NCI-H82 treated with DMSO at 0.1 percent for 48 hours (cell line): ENCODE results near the gene MBTD1.
"Not testable (repeated sequence)": the region's sequence is repeated elsewhere in the genome, so short reads cannot be mapped to it uniquely, and the experiment has no call there.

Experiments
- DNase-seq: peaks from one replicate; lab custom pipeline; 2025; ENCODE audit not compliant: unreplicated experiment; lab: John Stamatoyannopoulos, UW

Gene MBTD1

DNA sequence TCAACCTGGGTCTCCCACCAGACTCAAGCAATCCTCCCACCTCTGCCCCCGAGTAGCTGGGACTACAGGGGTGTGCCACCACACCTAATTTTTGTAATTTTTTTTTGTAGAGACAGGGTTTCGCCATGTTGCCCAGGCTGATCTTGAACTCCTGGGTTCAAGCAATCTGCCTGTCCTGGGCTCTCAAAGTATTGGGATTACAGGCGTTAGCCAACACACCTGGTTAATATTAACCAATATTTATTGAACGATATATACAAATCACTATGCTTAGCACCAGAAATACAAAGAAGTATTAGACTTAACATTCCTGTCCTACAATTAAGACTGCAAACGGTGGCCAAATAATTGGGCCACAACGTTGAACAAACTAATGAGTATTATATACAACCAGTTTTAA lies 4.2 kb downstream of the MBTD1 start:
- DNase-seq = no peak

DNA sequence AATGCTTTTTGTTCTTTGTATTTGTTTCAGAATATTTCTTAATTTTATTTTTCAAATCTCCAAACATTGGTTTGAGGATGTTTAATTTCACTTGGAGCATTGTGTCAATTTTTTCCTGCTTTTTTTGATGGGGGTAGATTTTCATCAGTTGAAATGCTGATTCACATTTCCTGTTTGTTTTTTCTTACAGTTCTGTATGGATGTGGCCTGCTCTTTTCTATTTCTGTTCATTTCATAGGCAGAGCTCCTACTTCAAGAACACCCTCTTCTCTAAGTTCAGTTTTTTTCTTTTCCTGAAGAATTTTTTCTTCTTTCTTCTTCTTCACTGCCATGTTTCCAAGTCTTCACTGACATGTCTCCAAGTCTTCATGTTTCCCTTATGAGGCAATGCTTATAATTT lies 8.8 kb downstream of the MBTD1 start:
- DNase-seq = no peak

DNA sequence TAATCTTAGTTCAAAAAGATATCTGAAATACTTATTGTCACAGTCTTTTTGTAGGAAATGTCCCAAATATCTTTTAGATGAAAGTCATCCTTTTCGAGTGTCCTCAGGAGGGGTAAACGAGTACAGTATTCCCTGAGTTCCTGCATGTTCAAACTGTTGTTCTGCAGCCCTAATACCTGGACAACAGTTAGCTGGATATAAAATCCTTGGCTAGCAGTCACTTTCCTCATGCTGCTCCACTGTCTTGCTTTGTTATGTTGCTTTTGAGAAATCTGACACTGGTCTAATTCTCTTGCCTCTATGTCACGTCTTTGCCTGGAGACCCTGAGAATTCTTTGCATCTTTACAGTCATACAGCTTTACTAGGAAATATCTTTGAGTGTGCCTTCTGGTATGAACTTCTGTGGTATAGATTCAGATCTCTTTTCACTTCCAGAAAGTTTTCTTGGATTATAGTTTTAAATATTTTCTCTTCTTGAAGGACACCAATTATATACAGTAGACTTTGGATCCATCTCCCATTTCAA lies 9.5 kb downstream of the MBTD1 start:
- DNase-seq = no peak

DNA sequence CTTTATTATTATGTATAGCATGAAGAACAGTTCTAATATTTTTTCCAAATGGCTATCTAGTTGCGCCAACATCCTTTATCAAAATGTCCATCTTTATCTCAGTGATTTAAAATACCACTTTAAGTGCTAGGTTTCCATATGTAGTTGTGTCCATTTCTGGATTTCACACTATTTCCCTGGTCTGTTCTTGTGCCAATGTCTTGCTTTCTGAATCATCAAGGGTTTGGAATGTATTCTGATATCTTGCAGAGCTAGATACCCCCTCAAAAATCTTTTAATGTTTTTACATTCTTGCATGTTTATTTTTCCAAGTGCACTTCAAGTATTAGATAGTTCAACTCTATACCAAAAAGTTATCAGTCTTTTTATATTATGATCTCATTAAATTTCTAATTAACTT lies 14.3 kb downstream of the MBTD1 start:
- no peak for DNase-seq

DNA sequence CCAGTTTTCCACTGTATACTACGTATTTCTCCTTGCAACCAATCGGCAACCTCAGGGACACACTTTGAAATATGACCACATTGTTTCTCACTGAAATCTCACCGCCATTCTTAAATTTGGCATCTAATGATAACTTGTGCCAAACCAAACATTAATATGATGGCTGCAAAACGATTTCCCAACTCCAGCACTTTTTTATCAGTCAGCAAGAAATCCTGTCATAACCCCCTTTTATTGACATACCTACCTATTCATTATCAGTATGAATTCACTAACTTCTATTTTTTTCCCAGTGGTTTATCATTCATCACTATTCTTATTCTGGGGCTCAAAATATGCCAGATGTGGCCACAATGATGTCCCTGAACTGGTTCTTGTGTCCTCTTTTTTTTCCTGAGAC lies 15.8 kb downstream of the MBTD1 start:
- DNase-seq = no peak

DNA sequence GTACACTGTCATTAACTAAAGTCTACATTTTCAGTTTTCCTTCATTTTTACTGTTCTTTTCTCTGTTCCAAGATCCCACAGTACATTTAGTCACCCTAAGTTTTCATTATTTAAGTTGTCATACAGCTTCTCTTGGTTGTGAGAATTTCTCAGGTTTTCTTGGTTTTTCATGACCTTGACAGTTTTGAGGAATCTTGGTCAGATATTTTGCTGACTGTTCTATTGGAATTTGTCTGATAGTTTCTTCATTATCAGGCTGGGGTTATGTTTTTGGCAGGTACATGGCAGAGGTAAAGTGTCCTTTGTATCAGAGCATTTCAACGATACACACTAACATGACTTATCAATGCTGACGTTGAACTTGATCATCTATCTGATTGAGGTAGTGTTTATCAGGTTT lies 19.6 kb downstream of the MBTD1 start:
- DNase-seq = no peak

DNA sequence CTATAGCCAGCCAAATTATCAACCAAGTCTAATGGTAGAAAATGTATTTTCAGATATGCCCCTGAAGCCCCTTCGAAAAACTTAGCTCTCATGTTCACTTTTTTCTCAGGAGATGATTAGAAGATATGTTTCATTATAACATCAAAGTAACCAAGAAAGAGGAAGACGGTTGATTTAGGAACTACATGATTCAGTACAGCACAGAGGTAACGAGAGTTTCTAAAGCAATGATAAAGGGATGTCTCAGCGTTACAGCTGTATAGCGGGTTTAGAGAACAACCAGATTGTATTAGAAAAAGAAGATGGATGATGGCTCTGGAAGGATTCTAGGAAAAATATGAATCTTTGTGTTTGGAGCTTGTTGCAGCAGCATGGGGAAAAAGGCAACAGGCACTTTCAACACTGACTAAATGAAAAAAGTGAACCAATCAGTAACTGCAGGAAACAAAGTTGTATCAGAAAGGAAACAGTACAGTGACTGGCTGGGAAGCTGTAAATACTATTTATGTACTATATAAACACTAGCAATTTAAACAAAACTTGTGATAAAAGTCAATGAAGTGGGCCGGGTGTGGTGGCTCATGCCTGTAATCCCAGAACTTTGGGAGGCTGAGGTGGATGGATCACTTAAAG lies 21.5 kb downstream of the MBTD1 start:
- DNase-seq = no peak

DNA sequence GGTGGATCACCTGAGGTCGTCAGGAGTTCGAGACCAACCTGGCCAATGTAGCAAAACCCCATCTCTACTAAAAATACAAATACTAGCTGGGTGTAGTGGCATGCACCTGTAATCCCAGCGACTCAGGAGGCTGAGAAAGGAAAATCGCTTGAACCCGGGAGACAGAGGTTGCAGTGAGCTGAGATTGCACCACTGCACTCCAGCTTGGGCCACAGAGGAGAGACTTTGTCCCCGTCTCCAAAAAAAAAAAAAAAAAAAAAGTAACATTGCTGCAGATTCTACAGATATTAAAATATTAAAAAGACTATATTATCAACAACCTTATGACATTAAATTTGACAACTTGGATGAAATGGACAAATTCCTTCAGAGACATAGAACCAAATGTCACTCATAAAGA lies 25.7 kb downstream of the MBTD1 start:
- no peak for DNase-seq

DNA sequence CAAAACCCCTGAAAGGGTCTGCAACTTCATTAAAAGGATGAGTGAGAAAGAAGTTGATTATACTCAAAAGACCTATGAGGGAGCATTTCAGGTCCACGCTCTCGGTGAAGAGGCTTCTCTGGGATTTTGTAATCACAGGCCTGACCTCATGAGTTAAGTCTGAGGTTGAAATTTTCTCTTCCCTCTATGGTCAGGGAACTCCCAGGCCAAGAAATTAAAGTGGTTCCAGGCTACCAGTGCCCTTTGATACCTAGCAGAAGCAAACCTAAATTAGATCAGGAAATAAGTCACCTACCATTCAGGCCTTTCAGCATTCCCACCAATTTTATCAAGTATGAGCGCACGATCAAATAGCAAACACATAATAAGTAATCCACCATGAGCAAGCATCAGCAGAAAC lies 27.9 kb downstream of the MBTD1 start:
- DNase-seq = no peak

DNA sequence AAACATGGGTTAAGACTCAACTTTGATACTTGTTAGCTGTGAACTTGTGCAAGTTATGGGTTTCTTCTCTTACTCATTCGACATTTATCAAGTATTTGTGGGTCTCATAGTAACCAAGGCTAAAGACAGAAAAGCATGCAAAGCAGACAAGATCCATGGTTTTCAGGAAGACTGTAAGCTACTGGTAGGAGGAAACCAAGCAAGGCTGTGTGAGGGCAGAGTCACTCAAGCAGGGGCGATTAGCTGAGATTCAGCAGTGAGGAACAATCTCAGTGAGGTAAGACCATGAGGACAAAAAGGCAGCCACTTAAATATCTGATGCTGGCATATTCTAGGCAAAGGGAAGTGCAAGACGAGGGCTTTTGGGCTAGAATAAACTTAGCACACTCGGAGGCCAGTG lies 29.5 kb downstream of the MBTD1 start:
- no peak for DNase-seq

DNA sequence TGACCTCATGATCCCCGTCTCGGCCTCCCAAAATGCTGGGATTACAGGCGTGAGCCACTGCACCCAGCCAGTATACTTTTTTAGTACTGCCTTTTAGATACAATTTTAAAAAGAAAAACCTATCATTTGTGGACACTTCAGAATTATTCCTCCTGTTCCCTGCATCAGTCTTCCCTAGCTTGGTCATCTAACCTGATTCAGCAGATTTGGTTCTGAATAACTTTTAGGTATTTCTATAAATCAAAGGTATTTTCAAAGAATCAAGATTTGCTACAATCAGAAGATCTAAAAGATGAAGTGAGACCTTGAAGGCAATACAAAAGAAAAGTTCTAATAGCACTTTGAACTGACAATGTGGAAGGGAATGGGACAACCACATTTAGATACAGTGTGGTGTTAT lies 30.0 kb downstream of the MBTD1 start:
- no peak for DNase-seq

DNA sequence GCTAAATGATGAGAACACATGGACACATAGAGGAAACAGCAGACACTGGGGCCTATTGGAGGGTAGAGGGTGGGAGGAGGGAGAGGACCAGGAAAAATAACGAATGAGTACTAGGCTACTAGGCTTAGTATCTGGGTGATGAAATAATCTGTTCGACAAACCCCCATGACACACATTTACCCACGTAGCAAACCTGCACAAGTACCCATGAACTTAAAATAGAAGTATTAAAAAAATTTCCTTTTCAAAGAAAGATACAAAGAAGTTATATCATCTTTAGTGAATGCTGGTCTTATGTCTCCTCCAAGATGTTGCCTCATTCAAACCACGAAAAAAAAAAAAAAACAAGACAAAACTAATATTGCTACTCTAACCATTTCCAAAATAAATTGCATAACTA lies 31.7 kb downstream of the MBTD1 start:
- no peak for DNase-seq

DNA sequence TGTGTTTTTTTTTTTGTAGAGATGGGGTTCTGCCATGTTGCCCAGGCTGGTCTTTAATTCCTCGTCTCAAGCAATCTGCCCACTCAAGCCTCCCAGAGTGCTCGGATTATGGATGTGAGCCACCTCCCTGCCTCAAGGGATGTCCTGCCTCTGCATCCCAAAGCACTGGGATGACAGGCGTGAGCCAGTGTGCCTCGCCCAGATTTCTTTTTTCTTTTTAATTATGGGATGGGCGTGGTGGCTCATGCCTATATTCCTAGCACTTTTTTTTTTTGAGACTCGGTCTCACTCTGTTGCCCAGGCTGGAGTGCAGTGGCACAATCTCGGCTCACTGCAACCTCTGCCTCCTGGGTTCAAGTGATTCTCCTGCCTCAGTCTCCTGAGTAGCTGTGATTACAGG lies 34.3 kb downstream of the MBTD1 start:
- not testable (repeated sequence) for DNase-seq

DNA sequence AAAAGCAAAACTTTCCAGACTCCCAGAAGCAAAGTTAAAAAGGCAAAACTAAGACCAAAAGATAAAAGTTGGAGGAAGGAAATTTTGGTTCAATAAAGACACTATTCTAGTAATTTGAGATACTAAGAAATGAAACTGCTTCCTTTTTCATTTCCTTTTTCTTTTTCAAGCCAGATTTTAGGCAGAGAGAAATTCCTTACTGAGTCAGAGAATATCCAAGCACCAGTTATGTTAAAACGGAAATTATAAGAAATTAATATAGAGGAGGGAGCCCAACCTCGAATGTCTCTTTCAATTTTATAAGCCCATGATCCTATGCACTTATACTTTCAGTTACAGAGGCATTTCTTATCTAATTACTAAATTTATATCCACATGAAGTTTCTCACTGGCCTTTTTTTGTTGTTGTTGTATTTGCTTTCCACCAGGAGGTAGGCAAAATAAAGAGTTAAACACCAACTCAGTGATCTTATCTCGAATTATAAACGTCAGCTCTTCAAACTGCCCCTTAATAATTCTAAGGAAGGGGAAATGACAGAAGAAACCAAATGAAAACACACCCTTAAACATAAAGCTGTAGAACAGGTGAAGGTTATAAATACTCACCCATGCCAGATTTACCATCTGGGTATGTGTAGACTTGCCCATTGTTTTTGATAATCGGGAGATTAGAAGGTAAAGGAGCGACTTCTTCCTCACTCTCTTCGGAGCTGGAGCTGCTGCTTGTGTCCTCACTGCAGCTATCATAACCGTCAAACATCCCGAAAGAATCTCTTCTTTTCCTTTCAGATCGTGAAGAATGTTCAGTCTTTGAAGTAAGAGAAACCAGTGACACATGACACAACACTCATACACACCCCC lies 35.2 kb downstream of the MBTD1 start:
- no peak for DNase-seq

DNA sequence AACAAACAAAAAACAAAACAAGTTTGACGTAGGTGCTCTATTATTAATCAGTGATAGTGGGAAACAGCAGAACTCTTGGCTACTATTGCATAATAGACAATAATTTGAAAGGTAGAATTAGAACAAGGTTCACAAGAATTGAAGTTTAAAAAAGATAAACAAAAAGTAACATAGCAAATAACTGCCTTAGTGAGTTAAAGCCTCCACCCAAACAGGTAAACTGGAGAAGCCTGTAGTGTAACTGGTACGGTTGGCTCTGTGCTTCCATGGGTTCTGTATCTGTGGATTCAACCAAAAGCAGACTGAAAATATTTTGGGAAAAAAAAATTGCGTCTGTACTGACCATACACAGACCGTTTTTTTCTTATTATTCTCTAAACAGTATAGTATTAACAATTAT lies 38.5 kb downstream of the MBTD1 start:
- no peak for DNase-seq

DNA sequence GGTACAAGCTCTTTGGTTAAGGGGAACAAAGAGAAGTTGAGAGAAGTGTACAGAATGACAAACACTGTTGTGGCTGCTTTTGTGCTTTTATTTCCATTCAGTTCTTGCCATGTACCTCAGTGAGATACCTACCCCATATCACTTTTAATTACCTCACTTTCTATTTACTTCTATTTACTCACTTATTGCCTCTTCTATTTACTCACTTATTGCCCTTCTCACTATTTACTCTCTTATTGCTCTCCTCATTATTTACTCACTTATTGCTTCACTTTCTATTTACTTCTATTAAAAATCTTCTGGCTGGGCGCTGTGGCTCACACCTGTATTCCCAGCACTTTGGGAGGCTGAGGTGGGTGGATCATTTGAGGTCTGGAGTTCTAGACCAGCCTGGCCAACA lies 41.9 kb downstream of the MBTD1 start:
- DNase-seq = no peak

DNA sequence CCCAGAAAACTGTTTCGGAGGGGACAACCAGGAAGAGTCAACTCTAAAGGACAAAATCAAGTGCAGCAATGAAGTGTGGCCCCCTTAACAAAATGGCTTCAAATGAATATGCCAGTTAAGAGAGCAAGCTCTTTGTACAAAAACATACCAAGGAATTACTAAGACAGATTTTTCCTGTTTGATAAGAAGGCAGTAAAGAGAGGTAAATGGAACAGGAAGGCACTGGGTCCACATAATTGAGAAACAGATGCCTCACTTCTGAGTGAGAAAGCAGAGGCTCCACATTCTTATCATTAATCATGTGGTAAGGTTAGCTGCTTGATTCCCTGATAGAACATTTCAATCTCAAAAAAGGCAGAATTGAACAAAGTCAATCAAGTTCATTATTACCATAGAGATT lies 44.9 kb downstream of the MBTD1 start:
- no peak for DNase-seq

DNA sequence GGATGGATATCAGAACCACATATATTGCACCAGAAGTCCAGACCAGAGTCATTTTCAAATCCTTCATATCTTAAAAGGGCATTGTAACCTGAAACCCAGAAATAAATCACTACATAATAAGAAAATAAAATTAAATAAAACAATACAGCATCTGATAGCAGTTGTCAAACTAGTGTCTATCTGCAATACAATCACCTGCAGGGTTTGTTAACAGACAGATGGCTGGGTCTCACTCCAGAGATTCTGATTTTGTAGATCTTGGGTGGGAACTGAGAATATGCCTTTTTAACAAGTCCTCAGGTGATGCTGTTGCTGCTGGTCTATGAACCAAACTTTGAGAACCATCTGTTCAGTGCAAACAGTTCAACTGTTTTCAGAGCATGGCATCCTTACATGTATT lies 56.0 kb downstream of the MBTD1 start:
- DNase-seq = no peak

DNA sequence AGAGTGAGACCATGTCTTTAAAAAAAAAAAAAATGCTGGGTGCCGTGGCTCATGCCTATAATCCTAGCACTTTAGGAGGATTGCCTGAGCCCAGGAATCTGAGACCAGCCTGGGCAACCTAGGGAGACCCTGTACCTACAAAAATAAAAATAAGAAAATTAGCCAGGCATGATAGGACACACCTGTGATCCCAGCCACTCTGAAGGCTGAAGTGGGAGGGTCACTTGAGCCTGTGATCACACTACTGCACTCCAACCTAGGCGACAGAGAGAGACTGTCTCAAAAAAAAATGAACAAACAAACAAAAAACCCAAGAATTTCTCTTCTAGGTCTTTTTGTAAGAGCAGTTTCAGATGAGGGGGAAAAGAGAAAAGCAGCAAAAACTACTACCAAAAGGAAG lies 59.0 kb downstream of the MBTD1 start:
- no peak for DNase-seq

DNA sequence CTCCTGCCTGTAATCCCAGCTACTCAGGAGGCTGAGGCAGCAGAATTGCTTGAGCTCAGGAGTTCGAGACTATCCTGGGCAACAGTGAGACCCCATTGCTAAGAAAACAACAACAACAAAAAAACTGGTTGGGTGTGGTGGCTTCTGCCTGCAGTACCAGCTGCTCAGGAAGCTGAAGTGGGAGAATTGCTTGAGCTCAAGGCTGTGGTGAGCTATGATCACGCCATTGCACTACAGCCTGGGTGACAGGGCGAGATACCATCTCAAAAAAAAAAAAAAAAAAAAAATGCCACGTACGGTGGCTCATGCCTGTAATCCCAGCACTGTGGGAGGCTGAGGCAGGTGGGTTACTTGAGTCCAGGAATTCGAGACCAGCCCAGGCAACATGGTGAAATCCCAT lies 59.6 kb downstream of the MBTD1 start:
- no peak for DNase-seq

DNA sequence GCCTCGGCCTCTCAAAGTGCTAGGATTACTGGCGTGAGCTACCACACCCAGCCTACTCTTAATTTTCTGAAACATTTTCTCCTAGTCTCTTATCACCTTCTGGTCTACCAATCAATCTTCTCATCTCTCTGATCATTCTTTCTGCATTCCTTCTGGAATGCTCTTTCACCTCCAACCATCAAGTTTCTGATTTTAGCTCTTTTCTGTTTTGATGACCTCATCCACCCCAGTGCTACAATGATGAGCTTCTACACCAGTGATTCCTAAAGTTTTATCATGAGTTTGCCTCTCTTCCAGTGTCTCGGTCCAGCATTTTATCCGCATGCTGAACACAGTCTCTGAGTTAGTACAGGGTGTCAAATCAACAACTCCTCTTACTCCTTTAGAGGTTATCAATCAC lies 62.1 kb downstream of the MBTD1 start:
- no peak for DNase-seq

DNA sequence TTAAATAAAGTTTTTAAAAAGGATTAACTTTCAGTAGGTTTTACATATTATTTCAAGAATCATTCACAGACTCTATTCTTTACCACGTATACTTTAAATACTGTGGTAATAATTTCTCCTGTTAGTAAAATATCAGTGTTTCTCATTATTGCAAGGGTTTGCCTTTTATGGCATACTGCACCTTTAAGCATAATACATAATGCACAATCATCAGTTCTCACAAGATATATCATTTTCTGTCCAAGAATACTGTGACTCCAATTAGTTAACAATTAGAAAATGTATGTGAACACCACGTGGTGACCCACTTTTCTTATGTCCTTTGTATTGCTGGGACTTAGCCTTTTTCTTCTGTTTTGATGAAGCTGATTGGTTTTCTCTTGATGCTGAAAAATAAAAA lies 68.0 kb downstream of the MBTD1 start:
- no peak for DNase-seq

DNA sequence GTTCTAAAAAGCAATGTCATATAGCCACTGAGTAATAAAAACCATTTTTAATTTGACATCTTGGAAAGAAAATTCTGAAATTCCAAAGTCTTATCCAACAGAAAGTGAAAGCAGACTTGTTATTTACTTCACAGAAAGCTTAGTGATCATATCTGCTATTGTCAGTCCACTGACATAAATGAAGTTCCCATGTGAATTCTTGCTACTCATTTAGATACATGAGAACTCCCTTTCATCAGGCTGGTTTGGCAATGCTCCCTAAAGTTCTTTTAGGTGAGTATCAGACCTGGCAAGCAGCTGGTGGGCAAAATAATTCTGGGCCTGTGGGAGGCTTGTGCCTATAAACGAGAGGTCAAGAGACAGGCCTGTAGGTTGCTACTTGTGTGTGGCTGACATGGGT lies 70.2 kb downstream of the MBTD1 start:
- no peak for DNase-seq
